Type B pancreatic cell (in vitro differentiated cells): ENCODE results near the gene PTPRM. TPM values are rescaled to one million over a fixed set of nuclear protein-coding genes. Genes with fewer than 3 reads are reported as not detected.

Experiments used
- DNase-seq: peaks from one replicate; pipeline ENCODE4 v3.0.0; 2021; ENCODE audit warnings: mixed read lengths; ENCODE audit not compliant: unreplicated experiment; ENCODE audit errors: extremely low spot score
- H3K27ac Mint-ChIP-seq: 2 replicates; pipeline ENCODE4 v1.8.0; 2021; ENCODE audit warnings: mild to moderate bottlenecking, mixed read lengths
- H3K27me3 Mint-ChIP-seq: 2 replicates; pipeline ENCODE4 v1.8.0; 2021; ENCODE audit warnings: mixed read lengths
- H3K36me3 Mint-ChIP-seq: 2 replicates; pipeline ENCODE4 v1.8.0; 2021; ENCODE audit warnings: mixed read lengths
- H3K4me1 Mint-ChIP-seq: one replicate; pipeline ENCODE4 v1.8.0; 2021; ENCODE audit warnings: mixed read lengths; ENCODE audit not compliant: unreplicated experiment
- H3K4me3 Mint-ChIP-seq: 2 replicates; pipeline ENCODE4 v1.8.0; 2021; ENCODE audit warnings: mild to moderate bottlenecking, mixed read lengths
- H3K9me3 Mint-ChIP-seq: 2 replicates; pipeline ENCODE4 v1.8.0; 2021; ENCODE audit warnings: mixed read lengths
- CTCF ChIP-seq: fragments of 200-600 bp; sonication (generic); conservative IDR thresholded peaks from 2 replicates; pipeline ENCODE4 v1.5.0; 2021; ENCODE audit warnings: antibody characterized with exemption, mild to moderate bottlenecking
- total RNA-seq: library from RNA; stranded (reverse); gene quantifications from 2 replicates; pipeline ENCODE4 v1.2.1, GENCODE V29; 2021; ENCODE audit warnings: low replicate concordance

PTPRM gene
- total RNA-seq, 1 donor from 2014 or later: 18.6 TPM

DNA sequence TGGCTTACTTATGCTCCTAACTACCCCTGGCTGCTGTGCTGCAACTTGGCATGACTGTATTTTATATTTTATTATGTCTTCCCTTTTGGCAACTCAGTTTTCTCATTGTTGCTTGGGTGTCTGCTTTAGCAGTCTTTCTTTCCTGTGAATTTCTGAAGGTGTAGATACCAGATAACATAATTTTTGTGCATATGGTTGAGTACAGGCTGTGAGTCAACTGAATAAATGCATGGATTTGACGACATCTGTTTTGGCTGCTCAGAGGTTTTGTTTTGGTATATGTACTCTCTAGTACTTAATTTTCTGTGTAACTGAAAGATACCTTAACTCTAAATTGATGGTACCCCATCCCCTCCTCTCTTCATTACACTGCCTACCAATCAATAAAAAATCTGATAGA lies 303.1 kb downstream of the PTPRM start:
- Mint-ChIP-seq H3K27ac (no peak overlapping the region), H3K9me3 (peaks cover 7% of the 10 kb centered on the region), H3K27me3 (no peaks in the 10 kb centered on the region), H3K4me1 (peaks cover 8% of the 10 kb centered on the region), H3K4me3 (no peak overlapping the region), H3K36me3 (no peaks in the 10 kb centered on the region)
- TF ChIP-seq CTCF: no peak
- no peak for DNase-seq

DNA sequence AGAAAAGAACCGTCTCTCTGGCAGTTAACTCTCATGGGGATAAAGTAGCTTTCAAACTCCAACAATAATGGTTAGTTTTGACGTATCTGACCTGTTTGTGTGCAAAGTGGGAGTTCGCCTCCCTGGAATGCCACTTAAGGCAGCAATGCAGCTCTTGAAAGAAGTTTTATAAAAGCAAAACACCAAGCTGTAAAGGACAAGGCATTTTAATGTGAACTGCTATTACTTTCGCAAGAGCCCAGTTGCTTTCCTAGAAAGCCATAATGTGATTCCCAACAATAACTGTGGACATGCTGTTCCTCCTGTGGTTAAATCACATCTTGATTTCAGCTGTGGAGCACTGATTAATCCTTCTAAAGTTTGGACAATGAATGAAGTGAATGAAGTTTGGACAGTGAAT lies 303.7 kb downstream of the PTPRM start:
- no peak for TF ChIP-seq CTCF
- no peaks in the 10 kb centered on the region for H3K27me3 Mint-ChIP-seq
- no peak overlapping the region for H3K27ac Mint-ChIP-seq
- H3K36me3 Mint-ChIP-seq: no peaks in the 10 kb centered on the region
- DNase-seq: no peak
- peaks cover 7% of the 10 kb centered on the region for H3K9me3 Mint-ChIP-seq
- H3K4me3 Mint-ChIP-seq: no peak overlapping the region
- peaks cover 8% of the 10 kb centered on the region for H3K4me1 Mint-ChIP-seq

DNA sequence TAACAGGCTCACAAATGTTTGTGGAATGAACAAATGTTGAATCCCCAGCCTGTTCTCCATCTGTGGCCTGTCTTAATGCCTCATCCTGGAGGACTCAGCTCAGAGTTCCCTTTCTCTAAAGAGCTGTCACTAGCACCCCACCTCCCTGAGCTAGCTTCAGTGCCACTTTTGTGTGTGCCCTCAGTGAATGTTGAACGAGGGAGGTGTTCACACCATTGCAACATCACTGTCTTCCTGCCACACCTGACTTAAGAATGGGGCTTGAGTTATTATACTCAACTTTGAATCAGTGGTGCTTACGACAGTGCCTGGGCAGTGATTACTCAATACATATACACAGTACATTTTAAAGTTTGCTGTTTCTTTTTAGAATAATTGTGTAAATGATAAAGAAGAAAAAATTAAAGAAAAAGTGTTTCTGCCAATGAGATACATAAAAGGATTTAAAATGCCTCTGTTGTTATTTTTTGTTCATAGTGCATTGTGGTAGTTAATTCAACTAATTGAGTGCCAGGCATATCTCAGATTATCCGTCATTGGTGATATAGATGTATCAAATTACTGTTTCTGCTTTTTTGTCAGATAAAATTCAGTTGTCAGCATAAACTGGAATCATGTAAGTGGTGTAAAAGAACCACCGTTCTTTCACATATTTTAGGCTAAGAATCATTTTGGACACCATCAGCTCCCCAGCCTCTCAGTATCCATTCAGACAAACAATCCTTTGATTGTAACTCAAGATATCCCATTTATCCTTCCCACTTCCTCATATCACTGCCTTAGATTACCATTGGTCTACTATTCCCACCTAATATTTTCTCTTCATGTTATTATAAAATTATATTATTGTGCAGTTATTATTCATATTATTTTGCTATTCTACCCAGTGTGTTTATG lies 304.7 kb downstream of the PTPRM start:
- H3K9me3 Mint-ChIP-seq: peaks cover 7% of the 10 kb centered on the region
- TF ChIP-seq CTCF: no peak
- H3K4me3 Mint-ChIP-seq: no peak overlapping the region
- H3K27ac Mint-ChIP-seq: peak overlapping the region; percentile 85
- DNase-seq: no peak
- H3K27me3 Mint-ChIP-seq: no peaks in the 10 kb centered on the region
- H3K36me3 Mint-ChIP-seq: no peaks in the 10 kb centered on the region
- peaks cover 8% of the 10 kb centered on the region for H3K4me1 Mint-ChIP-seq

DNA sequence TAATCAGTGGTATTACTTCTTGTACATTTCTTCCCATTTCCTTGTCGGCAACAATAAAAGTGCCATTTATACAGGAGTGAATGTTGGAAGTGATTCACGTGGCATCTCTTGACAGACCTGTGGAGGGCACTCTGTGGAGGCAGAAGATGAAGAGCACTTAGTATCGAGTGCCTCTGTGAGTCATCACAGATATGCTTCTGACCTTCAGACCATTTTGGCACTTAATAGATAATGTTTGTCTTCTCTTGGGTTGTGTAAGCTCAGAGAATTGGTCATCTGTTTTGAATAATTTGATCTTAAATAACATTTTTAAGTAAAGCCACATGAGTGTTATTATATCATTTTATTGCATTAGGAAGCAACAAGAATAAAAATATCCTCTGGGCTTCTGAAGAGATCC lies 305.5 kb downstream of the PTPRM start:
- H3K4me3 Mint-ChIP-seq: no peak overlapping the region
- TF ChIP-seq CTCF: no peak
- no peak for DNase-seq
- no peaks in the 10 kb centered on the region for H3K27me3 Mint-ChIP-seq
- peaks cover 8% of the 10 kb centered on the region for H3K4me1 Mint-ChIP-seq
- H3K27ac Mint-ChIP-seq: no peak overlapping the region
- peaks cover 5% of the 10 kb centered on the region for H3K9me3 Mint-ChIP-seq
- H3K36me3 Mint-ChIP-seq: no peaks in the 10 kb centered on the region

DNA sequence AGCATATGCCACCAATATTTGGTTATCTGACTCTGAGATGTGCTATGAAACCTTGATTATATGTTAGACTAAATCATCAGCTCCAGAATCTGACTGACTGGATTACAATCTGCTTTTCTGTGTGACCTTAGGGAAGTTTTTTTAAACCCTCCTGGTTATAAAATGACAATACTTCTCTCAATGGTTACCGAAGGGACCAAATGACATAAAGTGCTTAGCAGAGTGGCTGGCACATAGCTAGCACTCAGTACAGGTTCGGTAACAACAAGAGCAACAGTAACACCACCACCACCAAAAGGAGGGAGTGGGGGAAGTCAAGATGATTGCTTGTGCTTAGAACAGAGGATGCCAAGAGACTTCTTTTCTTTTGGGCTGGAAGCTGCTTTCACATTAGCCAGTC lies 306.2 kb downstream of the PTPRM start:
- Mint-ChIP-seq H3K27me3 (no peaks in the 10 kb centered on the region), H3K4me3 (no peak overlapping the region), H3K36me3 (no peaks in the 10 kb centered on the region), H3K9me3 (no peaks in the 10 kb centered on the region), H3K27ac (no peak overlapping the region), H3K4me1 (peaks cover 10% of the 10 kb centered on the region)
- TF ChIP-seq CTCF: no peak
- DNase-seq: no peak
